Erythroblast (primary cell): ENCODE results near the gene S100A2.

Source experiments
- GATA1 ChIP-seq: IDR thresholded peaks from 2 replicates; pipeline ENCODE4 v1.6.1; 2011; ENCODE audit warnings: low read depth, mild to moderate bottlenecking, control low read depth, low read length, moderate library complexity
- POLR2A ChIP-seq: IDR thresholded peaks from 2 replicates; pipeline ENCODE4 v1.6.1; 2011; ENCODE audit warnings: mild to moderate bottlenecking, low read length

- no peak for TF ChIP-seq POLR2A
- TF ChIP-seq GATA1 = no peak
Measured at GRCh38 chr1:153557877-153558276, 7.8 kb downstream of the S100A2 start.
